K562 (cell line): Measurements from ENCODE around the gene IMMP2L. TPM values are rescaled to one million over a fixed set of nuclear protein-coding genes. Genes with fewer than 3 reads are reported as not detected.

Experiments
- ATAC-seq: fragments of 200-7000 bp; cut with Tn5 transposase; 3 replicates; pipeline ENCODE4 v1.9.1; 2020; ENCODE audit warnings: moderate library complexity
- BruUV-seq: library from RNA; stranded (reverse); fragments of 400-500 nt; replicated peaks from 2 replicates; lab custom pipeline; 2021; lab: Mats Ljungman, UMichigan
- CTCF ChIA-PET: fragments of 300-600 bp; formaldehyde crosslinking; extraction: SDS; loops from one replicate; lab custom pipeline; 2021; ENCODE audit warnings: low intra/inter-chr PET ratio; lab: Yijun Ruan, JAX
- POLR2A ChIA-PET: fragments of 300-600, 350-650 bp; sonication (Branson Sonifier 250); formaldehyde crosslinking; extraction: SDS; loops from one replicate; lab custom pipeline; 2021; ENCODE audit warnings: antibody characterized with exemption, inconsistent platforms; lab: Yijun Ruan, JAX
- DNase-seq, 4 experiments: peaks; one replicate each; pipeline versions ENCODE4 v3.0.0 to v3.0.0-alpha.2; 2011 to 2018; ENCODE audit warnings: low spot score in 3 of 4, mixed read lengths in 3 of 4; ENCODE audit errors: extremely low read depth in 1 of 4
- FAIRE-seq: peaks from 2 replicates; lab custom pipeline; 2011; peaks lifted over from hg19 to GRCh38; lab: Jason Lieb, UNC
- H2AFZ ChIP-seq: 2 replicates; pipeline ENCODE4 v1.6.0; 2011; ENCODE audit warnings: low read depth, low read length, control low read depth, inconsistent platforms
- H3K27ac ChIP-seq: fragments of 200-600 bp; 3 replicates; pipeline ENCODE4 v1.8.0; 2011; ENCODE audit warnings: low read depth, mild to moderate bottlenecking, control low read depth, inconsistent platforms, low read length, moderate library complexity, mixed read lengths; ENCODE audit errors: extremely low read depth
- H3K27me3 ChIP-seq, 2 experiments: fragments of 300-600 bp in 1 of 2; 2 replicates in 1 of 2; 3 replicates in 1 of 2; pipeline versions ENCODE4 v1.6.0 to v1.8.0; 2011; ENCODE audit warnings: inconsistent platforms in 2 of 2, low read length in 2 of 2, mild to moderate bottlenecking in 1 of 2, mixed read lengths in 1 of 2, moderate library complexity in 1 of 2; ENCODE audit not compliant: control insufficient read depth in 2 of 2, insufficient read depth in 2 of 2
- H3K36me3 ChIP-seq: fragments of 300-600 bp; 3 replicates; pipeline ENCODE4 v1.8.0; 2011; ENCODE audit warnings: mild to moderate bottlenecking, low read length, inconsistent platforms; ENCODE audit not compliant: control insufficient read depth, insufficient read depth
- H3K4me1 ChIP-seq, 2 experiments: fragments of 200-600 bp in 1 of 2; replicated peaks in 1 of 2; 2 replicates in 1 of 2; 3 replicates in 1 of 2; pipeline versions ENCODE4 v1.5.1 to v1.8.0; 2011; ENCODE audit warnings: inconsistent platforms in 2 of 2, low read length in 2 of 2, mild to moderate bottlenecking in 1 of 2, mixed read lengths in 1 of 2, moderate library complexity in 1 of 2; ENCODE audit not compliant: control insufficient read depth in 2 of 2, insufficient read depth in 2 of 2
- H3K4me2 ChIP-seq: 2 replicates; pipeline ENCODE4 v1.6.1; 2011; ENCODE audit warnings: low read length, control low read depth, inconsistent platforms, mixed read lengths; ENCODE audit not compliant: insufficient read depth
- H3K4me3 ChIP-seq: fragments of 200-600 bp; sonication (generic), shearing (Covaris generic); 2 replicates; pipeline ENCODE4 v1.5.1; 2016; ENCODE audit warnings: control low read depth, inconsistent platforms
- H3K79me2 ChIP-seq: fragments of 200-600 bp; 3 replicates; pipeline ENCODE4 v1.8.0; 2011; ENCODE audit warnings: low read length, inconsistent platforms; ENCODE audit not compliant: control insufficient read depth, insufficient read depth
- H3K9ac ChIP-seq, 2 experiments: 2 replicates each; pipeline versions ENCODE4 v1.6.0 to v1.6.1; 2011; ENCODE audit warnings: low read depth in 2 of 2, low read length in 2 of 2, control low read depth in 1 of 2, inconsistent platforms in 1 of 2, mild to moderate bottlenecking in 1 of 2, mixed read lengths in 1 of 2; ENCODE audit not compliant: insufficient read depth in 1 of 2
- H3K9me1 ChIP-seq: one replicate; pipeline ENCODE4 v1.6.0; 2011; ENCODE audit warnings: inconsistent platforms, mild to moderate bottlenecking, low read length, moderate library complexity; ENCODE audit not compliant: control insufficient read depth, insufficient read depth
- H3K9me3 ChIP-seq: replicated peaks from 2 replicates; pipeline ENCODE4 v1.5.1; 2011; ENCODE audit warnings: low read depth, low read length, inconsistent platforms; ENCODE audit not compliant: control insufficient read depth, insufficient read depth
- H4K20me1 ChIP-seq: replicated peaks from 2 replicates; pipeline ENCODE4 v1.6.1; 2011; ENCODE audit warnings: low read length, inconsistent platforms, mixed read lengths; ENCODE audit not compliant: control insufficient read depth, insufficient read depth
- ATF1 ChIP-seq, 2 experiments: fragments of 450-650 bp in 1 of 2; IDR thresholded peaks; 2 replicates each; pipeline ENCODE4 v1.6.1; 2016; ENCODE audit warnings: missing compliant biosample characterization in 1 of 2, missing genetic modification characterization in 1 of 2
- BCL6 ChIP-seq: fragments of 250-450 bp; sonication (Bioruptor Pico); IDR thresholded peaks from 2 replicates; pipeline ENCODE4 v1.4.0; 2020
- BRCA1 ChIP-seq, 2 experiments: fragments of 450-650 bp in 1 of 2; sonication (generic) in 1 of 2; formaldehyde crosslinking in 1 of 2; IDR thresholded peaks; 2 replicates each; pipeline versions ENCODE4 v1.5.0 to v1.6.1; 2017 to 2020; ENCODE audit warnings: mild to moderate bottlenecking in 1 of 2, missing genetic modification reagents in 1 of 2
- C11orf30 ChIP-seq: fragments of 450-650 bp; IDR thresholded peaks from 2 replicates; pipeline ENCODE4 v1.6.1; 2016; ENCODE audit warnings: low read depth, mild to moderate bottlenecking
- EHMT2 ChIP-seq: fragments of 450-650 bp; IDR thresholded peaks from 2 replicates; pipeline ENCODE4 v1.6.1; 2018; ENCODE audit warnings: antibody characterized with exemption
- ESRRA ChIP-seq: fragments of 450-650 bp; IDR thresholded peaks from 2 replicates; pipeline ENCODE4 v1.6.1; 2014; ENCODE audit warnings: low read depth, mild to moderate bottlenecking, moderate library complexity, borderline replicate concordance
- ESRRB ChIP-seq: fragments of 250-450 bp; sonication (Bioruptor Pico); IDR thresholded peaks from 2 replicates; pipeline ENCODE4 v1.5.0; 2020; ENCODE audit warnings: mild to moderate bottlenecking, moderate library complexity, borderline replicate concordance
- MAFF ChIP-seq: IDR thresholded peaks from 2 replicates; pipeline ENCODE4 v1.6.1; 2012; ENCODE audit warnings: low read length, improper control_type of control experiment
- MAFG ChIP-seq: fragments of 450-650 bp; conservative IDR thresholded peaks from 2 replicates; pipeline ENCODE4 v1.6.1; 2016; ENCODE audit warnings: missing genetic modification characterization, missing compliant biosample characterization
- MAFK ChIP-seq: IDR thresholded peaks from 2 replicates; pipeline ENCODE4 v1.6.1; 2011; ENCODE audit warnings: low read length, improper control_type of control experiment
- RUNX1 ChIP-seq: sonication (generic); IDR thresholded peaks from 2 replicates; pipeline ENCODE4 v1.6.1; 2016; ENCODE audit warnings: antibody characterized with exemption, low read depth
- SAP30 ChIP-seq: fragments of 200-600 bp; sonication (generic); IDR thresholded peaks from 2 replicates; pipeline ENCODE4 v1.6.1; 2012; ENCODE audit warnings: borderline replicate concordance, low read depth, mild to moderate bottlenecking, moderate library complexity, low read length, control low read depth, inconsistent platforms; ENCODE audit not compliant: insufficient read depth, poor library complexity, severe bottlenecking
- YY1 ChIP-seq, 3 experiments: IDR thresholded peaks; 2 replicates each; pipeline ENCODE4 v1.6.1; 2011; ENCODE audit warnings: low read length in 2 of 3, mild to moderate bottlenecking in 2 of 3, moderate library complexity in 2 of 3, borderline replicate concordance in 1 of 3, control low read depth in 1 of 3, low read depth in 1 of 3; ENCODE audit not compliant: insufficient read depth in 3 of 3, insufficient replicate concordance in 2 of 3, control insufficient read depth in 1 of 3, insufficient read length in 1 of 3; ENCODE audit errors: extremely low read depth in 1 of 3
- ZBTB8A ChIP-seq: fragments of 450-650 bp; IDR thresholded peaks from 2 replicates; pipeline ENCODE4 v1.6.1; 2018; ENCODE audit warnings: mild to moderate bottlenecking, moderate library complexity; ENCODE audit not compliant: partially characterized antibody
- ZNF316 ChIP-seq: fragments of 450-650 bp; IDR thresholded peaks from 2 replicates; pipeline ENCODE4 v1.6.1; 2016
- ZNF436 ChIP-seq: fragments of 250-450, 450-650 bp; sonication (Bioruptor Pico); formaldehyde crosslinking; IDR thresholded peaks from 2 replicates; pipeline ENCODE4 v1.7.0; 2020; ENCODE audit warnings: mild to moderate bottlenecking
- in situ Hi-C: fragments of 300-500 bp; cut with MboI; formaldehyde crosslinking; loops from 4 replicates; pipeline ENCODE4 v1.15.0; 2018; ENCODE audit warnings: inconsistent platforms, mixed read lengths
- intact Hi-C: fragments of 100-400 bp; cut with micrococcal nuclease; formaldehyde crosslinking; loops from 2 replicates; pipeline ENCODE4 v1.14.2; 2022
- polyA plus RNA-seq, 8 experiments: library from polyadenylated mRNA; depleted of rRNA in 4 of 8; stranded (reverse) in 5 of 8; unstranded in 3 of 8; fragments of >200 nt; fragmentation: Nextera tagmentation in 2 of 8; fragmentation: Illumina TruSeq in 1 of 8; extraction: Ambion mirVana in 2 of 8; extraction: Trizol in 1 of 8; gene quantifications; 2 replicates each; pipeline versions ENCODE4 v1.2.1 to v1.2.3, GENCODE V29; 2011 to 2014; ENCODE audit warnings: inconsistent platforms in 1 of 8, missing spikeins in 1 of 8
- total RNA-seq, 7 experiments: library from RNA; depleted of rRNA in 6 of 7; stranded (reverse); fragments of >200 nt in 6 of 7; fragmentation: Illumina TruSeq in 2 of 7; extraction: Trizol in 2 of 7; gene quantifications; 2 replicates each; pipeline versions ENCODE4 v1.2.1 to v1.2.3, GENCODE V29; 2011 to 2021; ENCODE audit warnings: low replicate concordance in 1 of 7
- TF ChIP-seq, protein P1 (sequence below): sonication (generic); formaldehyde crosslinking; IDR thresholded peaks from 2 replicates; pipeline ENCODE4 v1.8.0; 2022; ENCODE audit warnings: mild to moderate bottlenecking, low read depth, missing genetic modification reagents

Gene IMMP2L
- total and polyA plus RNA-seq, 9 of the 15 experiments (the other 6 are each of a cell fraction or from before 2014, with no cell fraction given), result 29.7 to 116 (median 53.0) TPM

DNA sequence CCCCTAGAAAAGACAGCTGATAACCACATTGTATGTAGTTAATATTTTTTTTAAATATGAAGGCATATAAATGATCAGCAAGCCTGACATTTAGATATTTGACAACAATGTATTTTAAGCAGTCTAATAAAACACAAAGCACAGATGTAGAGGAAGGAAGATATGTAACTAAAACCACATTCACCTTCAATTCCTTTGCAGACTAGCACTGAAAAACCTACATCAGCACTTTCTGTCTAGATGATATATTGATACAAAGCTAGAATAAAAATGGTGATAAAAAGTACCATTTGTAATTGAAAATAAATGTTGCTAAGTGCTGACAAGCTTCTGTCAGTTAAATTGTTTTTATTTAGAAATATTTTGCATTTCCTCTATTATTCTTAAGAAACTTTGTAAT is 153.6 kb downstream of the IMMP2L start:
- in situ Hi-C loops (no loop called here), intact Hi-C loops (no loop called here)
- ChIA-PET POLR2A (no interaction called here), CTCF (no interaction called here)
- ATAC-seq (no peak), FAIRE-seq (no peak), DNase-seq (no peak)
- TF ChIP-seq SAP30 (no peak), ATF1 (CRISPR knock-in tag; IDR thresholded peaks at IDR 0.05) (no peak), ATF1 (tag; IDR thresholded peaks at IDR 0.05) (no peak), ESRRB (CRISPR knock-in tag) (no peak), MAFK (peak; percentile 74), RUNX1 (no peak), C11orf30 (peak; percentile 79), ESRRA (no peak), MAFF (peak; percentile 83), EHMT2 (no peak), ZBTB8A (no peak), ZNF436 (no peak), ZNF316 (peak; percentile 90), YY1 (IDR thresholded peaks at IDR 0.05; ENCODE audit: borderline replicate concordance in 1 of 3, control insufficient read depth in 1 of 3, extremely low read depth in 1 of 3, insufficient read depth in 3 of 3, insufficient read length in 1 of 3, insufficient replicate concordance in 2 of 3, low read depth in 1 of 3, low read length in 2 of 3) (no peak), BCL6 (no peak), MAFG (tag) (peak; percentile 72), BRCA1 (IDR thresholded peaks at IDR 0.05) (no peak), BRCA1 (CRISPR knock-in tag; IDR thresholded peaks at IDR 0.05) (no peak)
- TF ChIP-seq, protein P1, sequence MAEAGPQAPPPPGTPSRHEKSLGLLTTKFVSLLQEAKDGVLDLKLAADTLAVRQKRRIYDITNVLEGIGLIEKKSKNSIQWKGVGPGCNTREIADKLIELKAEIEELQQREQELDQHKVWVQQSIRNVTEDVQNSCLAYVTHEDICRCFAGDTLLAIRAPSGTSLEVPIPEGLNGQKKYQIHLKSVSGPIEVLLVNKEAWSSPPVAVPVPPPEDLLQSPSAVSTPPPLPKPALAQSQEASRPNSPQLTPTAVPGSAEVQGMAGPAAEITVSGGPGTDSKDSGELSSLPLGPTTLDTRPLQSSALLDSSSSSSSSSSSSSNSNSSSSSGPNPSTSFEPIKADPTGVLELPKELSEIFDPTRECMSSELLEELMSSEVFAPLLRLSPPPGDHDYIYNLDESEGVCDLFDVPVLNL (CRISPR knock-in tag), result no peak
- Histone ChIP-seq H3K79me2 (no peaks in the 10 kb centered on the region), H3K4me1 (no peaks in the 10 kb centered on the region), H2AFZ (no peak overlapping the region), H4K20me1 (no peaks in the 10 kb centered on the region), H3K27ac (no peak overlapping the region), H3K9me1 (no peaks in the 10 kb centered on the region), H3K4me3 (no peak overlapping the region), H3K36me3 (0 out of 3 replicates have a peak, but pooled peaks cover 2% of the 10 kb centered on the region), H3K4me2 (no peak overlapping the region), H3K9me3 (peaks cover 12% of the 10 kb centered on the region), H3K9ac (no peak overlapping the region), H3K27me3 (no peaks in the 10 kb centered on the region)
- BruUV-seq, result no TSS peak
